Activated naive CD4-positive, alpha-beta T cell treated with anti-CD3 and anti-CD28 coated beads, Interleukin-2, amount 50 U/mL, for 24 hours (primary cell): Measurements from ENCODE around the gene TOGARAM2.
A peak's percentile ranks its signal among the peaks of the same experiment; 100 is the strongest.

Experiments
- H3K27ac Mint-ChIP-seq: one replicate; pipeline ENCODE4 v1.8.0; 2021; ENCODE audit warnings: mild to moderate bottlenecking, mixed read lengths
- H3K27me3 Mint-ChIP-seq: one replicate; pipeline ENCODE4 v1.8.0; 2021; ENCODE audit warnings: mixed read lengths
- H3K36me3 Mint-ChIP-seq: one replicate; pipeline ENCODE4 v1.8.0; 2021; ENCODE audit warnings: mixed read lengths
- H3K4me1 Mint-ChIP-seq: one replicate; pipeline ENCODE4 v1.8.0; 2021; ENCODE audit warnings: mixed read lengths
- H3K4me3 Mint-ChIP-seq: one replicate; pipeline ENCODE4 v1.8.0; 2021; ENCODE audit warnings: mild to moderate bottlenecking, mixed read lengths
- H3K9me3 Mint-ChIP-seq: one replicate; pipeline ENCODE4 v1.8.0; 2021; ENCODE audit warnings: mixed read lengths

Gene TOGARAM2

DNA sequence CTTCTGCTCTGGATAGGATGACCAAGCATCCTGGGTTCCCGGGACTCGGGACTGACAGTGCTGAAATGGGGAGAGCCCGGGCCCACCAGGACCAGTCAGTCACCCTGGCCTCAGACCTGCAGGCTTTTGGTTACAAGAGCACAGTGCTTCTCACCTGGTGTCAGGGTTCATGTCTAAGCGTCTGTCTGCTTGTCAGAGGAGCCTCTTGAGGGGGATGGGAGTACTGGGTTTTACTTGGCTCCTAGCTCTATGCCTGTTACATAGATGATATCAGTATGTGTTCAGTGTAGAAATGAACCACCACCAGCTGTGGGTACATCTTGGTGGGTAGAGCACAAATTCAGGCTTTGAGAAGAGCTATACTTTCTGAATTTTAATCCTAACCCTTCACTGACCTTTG, 63.4 kb downstream of the TOGARAM2 start:
- Mint-ChIP-seq H3K27me3 (no peaks in the 10 kb centered on the region), H3K36me3 (no peaks in the 10 kb centered on the region), H3K9me3 (no peaks in the 10 kb centered on the region), H3K27ac (no peak overlapping the region), H3K4me1 (no peaks in the 10 kb centered on the region), H3K4me3 (no peak overlapping the region)

DNA sequence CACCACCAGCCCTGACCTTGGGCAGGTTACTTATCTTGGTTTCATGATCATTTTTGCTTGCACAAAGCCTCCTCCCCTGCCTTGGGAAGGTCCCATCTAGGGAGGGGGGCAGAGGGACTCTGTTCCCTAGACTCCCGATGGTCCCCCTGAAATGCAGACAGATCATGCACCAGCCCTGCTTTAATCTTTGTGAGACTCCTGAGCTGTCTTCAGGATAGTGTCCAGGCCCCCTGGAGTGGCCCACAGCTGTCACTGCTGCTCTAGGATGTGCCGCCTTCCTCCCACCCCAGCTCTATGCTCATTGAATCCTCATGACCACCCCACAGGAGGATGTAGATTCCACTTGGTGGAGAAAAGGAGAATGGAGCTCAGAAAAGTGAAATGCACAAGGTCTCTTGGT, 65.2 kb downstream of the TOGARAM2 start:
- Mint-ChIP-seq H3K27me3 (no peaks in the 10 kb centered on the region), H3K9me3 (no peaks in the 10 kb centered on the region), H3K4me3 (no peak overlapping the region), H3K27ac (no peak overlapping the region), H3K4me1 (no peaks in the 10 kb centered on the region), H3K36me3 (no peaks in the 10 kb centered on the region)

DNA sequence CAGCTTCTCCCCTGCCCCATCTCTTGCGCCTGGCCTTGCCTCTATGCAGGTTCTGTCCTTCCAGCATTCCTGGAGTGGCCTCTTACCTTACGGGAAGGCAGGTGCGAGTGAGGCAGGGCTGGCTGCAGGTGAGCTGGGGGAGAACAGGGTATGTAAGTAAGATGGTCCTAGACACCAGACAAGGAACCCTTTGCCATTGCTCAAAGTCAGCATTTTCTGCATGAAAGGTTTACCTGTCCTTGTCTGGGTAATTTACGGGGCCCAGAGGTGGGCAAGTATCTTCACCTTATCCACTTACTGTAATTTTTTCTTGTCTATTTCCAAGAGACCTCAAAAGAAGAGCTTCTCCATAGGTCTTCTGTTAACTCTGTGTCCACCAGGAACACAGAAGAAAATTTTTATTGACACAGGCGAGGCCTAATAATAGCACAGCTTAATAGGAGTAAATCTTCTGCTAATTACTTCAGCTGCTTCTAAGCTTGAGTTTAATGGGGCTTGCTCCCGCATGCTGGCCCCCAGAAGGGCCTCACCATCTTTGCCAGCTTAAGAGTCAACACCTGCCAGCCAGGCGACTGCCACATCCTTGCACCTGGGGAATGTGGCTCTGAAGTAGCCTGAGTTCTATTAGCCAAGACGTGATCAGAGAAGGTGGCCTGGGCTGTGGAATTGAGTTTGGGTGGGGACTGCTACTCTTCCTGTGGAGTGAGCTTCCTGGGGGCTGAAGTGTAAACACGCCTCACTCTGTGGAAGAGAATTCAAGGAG, 66.2 kb downstream of the TOGARAM2 start:
- H3K9me3 Mint-ChIP-seq, result no peaks in the 10 kb centered on the region
- no peaks in the 10 kb centered on the region for H3K36me3 Mint-ChIP-seq
- no peak overlapping the region for H3K4me3 Mint-ChIP-seq
- H3K4me1 Mint-ChIP-seq, result no peaks in the 10 kb centered on the region
- H3K27me3 Mint-ChIP-seq, result no peaks in the 10 kb centered on the region
- no peak overlapping the region for H3K27ac Mint-ChIP-seq

DNA sequence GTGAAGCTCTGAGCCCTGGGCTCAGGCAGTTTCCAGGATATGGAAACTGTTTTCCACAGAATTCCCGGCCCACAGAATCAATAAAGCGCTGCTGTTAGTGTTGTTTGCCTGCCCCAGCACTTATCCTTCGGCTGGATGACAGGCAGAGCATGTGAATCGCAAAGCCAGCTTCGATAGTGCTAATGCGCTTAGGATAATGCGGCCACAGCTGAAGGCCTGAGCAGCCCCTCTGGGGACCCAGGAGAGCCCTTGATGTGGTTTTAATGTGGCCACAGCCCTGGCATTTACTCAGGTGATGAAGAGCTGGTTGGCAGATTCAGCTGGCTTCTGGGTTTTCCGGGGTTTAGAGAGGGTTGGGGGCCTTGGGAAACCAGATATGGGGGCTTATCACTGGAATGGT, 69.5 kb downstream of the TOGARAM2 start:
- no peaks in the 10 kb centered on the region for H3K9me3 Mint-ChIP-seq
- no peak overlapping the region for H3K4me3 Mint-ChIP-seq

GRCh38 chr2:29051730-29052129, 70.6 kb downstream of the TOGARAM2 start:
- Mint-ChIP-seq H3K4me1 (no peaks in the 10 kb centered on the region), H3K27ac (no peak overlapping the region), H3K9me3 (no peaks in the 10 kb centered on the region), H3K4me3 (no peak overlapping the region), H3K27me3 (no peaks in the 10 kb centered on the region), H3K36me3 (no peaks in the 10 kb centered on the region)

More for the DNA sequence above, 69.5 kb downstream of the TOGARAM2 start:
- Mint-ChIP-seq H3K4me1 (no peaks in the 10 kb centered on the region), H3K36me3 (no peaks in the 10 kb centered on the region), H3K27me3 (no peaks in the 10 kb centered on the region), H3K27ac (no peak overlapping the region)

DNA sequence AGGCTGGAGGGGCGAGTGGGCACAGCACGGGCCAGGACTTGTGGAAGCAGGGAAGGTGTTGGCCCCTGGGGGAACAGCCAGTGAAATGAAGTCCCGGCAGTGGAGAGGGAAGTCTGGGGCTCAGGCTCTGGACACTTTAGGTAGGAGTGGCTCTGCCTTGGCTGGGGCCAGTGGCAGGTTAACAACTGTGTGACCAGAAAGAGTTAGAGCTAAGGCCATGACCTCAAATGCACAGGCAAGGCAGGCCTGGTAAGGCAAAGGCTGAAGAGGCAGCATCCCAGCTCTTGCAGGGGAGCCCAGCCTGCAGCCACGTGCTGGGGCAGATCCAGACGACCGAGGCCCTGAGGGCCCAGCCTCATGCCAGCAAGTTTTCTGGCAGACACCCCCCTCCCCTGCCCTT, 71.7 kb downstream of the TOGARAM2 start:
- Mint-ChIP-seq H3K36me3 (no peaks in the 10 kb centered on the region), H3K27me3 (no peaks in the 10 kb centered on the region), H3K9me3 (no peaks in the 10 kb centered on the region), H3K4me1 (no peaks in the 10 kb centered on the region), H3K4me3 (no peak overlapping the region), H3K27ac (no peak overlapping the region)

DNA sequence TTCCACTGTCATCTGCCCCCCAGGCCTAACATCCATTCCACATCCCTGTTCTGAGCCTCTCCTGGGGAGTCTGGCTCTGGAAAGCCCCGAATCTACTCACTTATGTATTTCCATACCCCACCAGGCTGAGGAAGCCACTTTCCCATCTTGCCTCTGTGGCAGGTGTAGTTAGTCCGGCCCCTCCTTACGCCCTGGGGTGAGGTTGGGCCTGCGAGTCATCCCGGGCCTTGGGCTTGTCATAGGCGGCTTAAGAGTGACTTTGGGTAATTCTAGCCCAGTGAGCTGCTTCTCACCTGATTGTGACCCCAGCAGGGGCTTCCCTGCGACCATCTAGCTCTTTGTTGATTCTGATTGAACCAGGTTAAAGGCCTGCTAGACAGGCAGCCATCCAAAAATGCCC, 72.1 kb downstream of the TOGARAM2 start:
- Mint-ChIP-seq H3K4me1 (no peaks in the 10 kb centered on the region), H3K9me3 (no peaks in the 10 kb centered on the region), H3K36me3 (no peaks in the 10 kb centered on the region), H3K27me3 (no peaks in the 10 kb centered on the region), H3K4me3 (no peak overlapping the region), H3K27ac (no peak overlapping the region)

DNA sequence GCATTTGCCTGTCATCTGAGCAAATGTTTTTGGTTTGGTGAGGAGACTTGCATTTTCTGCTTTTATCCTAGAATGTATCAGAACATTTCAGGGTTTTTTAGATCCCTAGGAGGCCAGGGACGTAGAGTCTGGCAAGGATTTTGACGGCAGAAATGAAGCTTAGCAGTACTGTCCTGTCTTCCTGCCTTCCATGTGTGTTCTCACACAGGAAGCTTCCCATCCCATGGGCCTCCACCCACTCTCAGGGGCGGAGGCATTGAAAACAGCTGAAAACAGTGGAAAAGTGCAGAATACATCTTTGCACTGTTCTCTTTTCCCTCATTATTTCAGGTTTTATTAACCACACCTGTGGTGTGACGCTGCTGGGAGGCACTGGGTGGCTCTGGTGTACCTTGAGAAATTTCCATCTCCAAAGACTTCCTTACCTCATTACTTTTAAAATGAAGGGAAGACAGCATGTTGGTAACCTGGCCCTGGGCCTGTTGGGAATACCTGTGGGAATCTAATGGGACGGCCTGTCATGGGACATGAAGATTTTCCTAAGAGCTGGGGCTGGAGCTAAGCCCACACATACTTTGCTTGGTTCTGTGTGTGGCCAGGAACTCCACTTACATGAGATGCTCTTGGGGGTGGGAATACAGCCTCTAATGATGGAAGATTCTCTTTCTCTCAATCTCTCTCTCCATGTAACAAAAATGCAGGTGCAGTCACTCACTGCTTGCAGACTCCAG, 72.7 kb downstream of the TOGARAM2 start:
- no peaks in the 10 kb centered on the region for H3K4me1 Mint-ChIP-seq
- H3K27me3 Mint-ChIP-seq, result no peaks in the 10 kb centered on the region
- H3K36me3 Mint-ChIP-seq, result no peaks in the 10 kb centered on the region
- no peak overlapping the region for H3K27ac Mint-ChIP-seq
- no peaks in the 10 kb centered on the region for H3K9me3 Mint-ChIP-seq
- H3K4me3 Mint-ChIP-seq, result no peak overlapping the region

DNA sequence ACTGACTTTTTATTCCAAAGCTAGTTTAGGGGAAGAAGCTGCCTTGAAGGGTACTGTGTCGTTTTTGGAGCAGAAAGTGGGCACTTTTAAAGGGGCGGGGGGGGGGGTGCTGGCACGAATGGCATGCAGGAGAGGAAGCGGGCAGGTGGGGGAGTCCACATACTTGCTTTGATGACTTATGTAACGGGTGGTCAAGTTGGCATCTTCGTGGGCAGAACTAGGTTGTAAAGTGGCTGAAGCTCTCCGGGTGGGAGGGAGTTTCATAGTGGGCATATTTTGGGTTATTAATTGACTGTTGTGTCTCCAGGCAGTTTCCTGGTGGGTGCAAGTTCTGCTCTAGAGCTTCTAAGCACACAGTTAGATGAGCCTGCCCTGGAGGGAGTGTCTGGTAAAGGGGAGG, 73.3 kb downstream of the TOGARAM2 start:
- Mint-ChIP-seq H3K27ac (no peak overlapping the region), H3K9me3 (no peaks in the 10 kb centered on the region), H3K4me3 (no peak overlapping the region), H3K4me1 (peaks cover 2% of the 10 kb centered on the region), H3K27me3 (no peaks in the 10 kb centered on the region), H3K36me3 (no peaks in the 10 kb centered on the region)

- no peaks in the 10 kb centered on the region for H3K27me3 Mint-ChIP-seq
- H3K27ac Mint-ChIP-seq, result no peak overlapping the region
- no peak overlapping the region for H3K4me3 Mint-ChIP-seq
- no peaks in the 10 kb centered on the region for H3K36me3 Mint-ChIP-seq
- no peaks in the 10 kb centered on the region for H3K9me3 Mint-ChIP-seq
- H3K4me1 Mint-ChIP-seq, result peaks cover 12% of the 10 kb centered on the region
Measured at GRCh38 chr2:29055601-29056000, 74.5 kb downstream of the TOGARAM2 start.

DNA sequence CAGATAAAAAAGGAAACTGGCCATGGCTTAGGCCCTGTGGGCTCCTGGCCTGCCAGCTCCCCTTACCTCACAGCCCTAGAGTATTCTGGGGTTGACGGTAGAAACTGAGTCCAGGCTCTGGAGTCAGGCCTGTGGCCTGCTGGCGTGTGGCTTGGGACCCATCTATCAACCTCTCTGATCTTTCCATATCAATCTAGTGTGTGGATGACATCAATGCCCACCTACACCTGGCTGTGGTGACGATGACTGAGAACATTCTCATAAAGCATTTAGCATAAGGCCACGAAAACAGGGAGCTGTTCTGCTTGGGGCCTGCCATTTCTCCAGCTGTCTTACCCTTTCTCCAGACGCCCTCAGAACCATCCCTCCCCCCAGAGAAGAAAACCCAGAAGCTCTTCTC, 75.4 kb downstream of the TOGARAM2 start:
- no peak overlapping the region for H3K27ac Mint-ChIP-seq
- H3K36me3 Mint-ChIP-seq, result no peaks in the 10 kb centered on the region
- H3K9me3 Mint-ChIP-seq, result no peaks in the 10 kb centered on the region
- peaks cover 12% of the 10 kb centered on the region for H3K4me1 Mint-ChIP-seq
- no peak overlapping the region for H3K4me3 Mint-ChIP-seq
- no peaks in the 10 kb centered on the region for H3K27me3 Mint-ChIP-seq

DNA sequence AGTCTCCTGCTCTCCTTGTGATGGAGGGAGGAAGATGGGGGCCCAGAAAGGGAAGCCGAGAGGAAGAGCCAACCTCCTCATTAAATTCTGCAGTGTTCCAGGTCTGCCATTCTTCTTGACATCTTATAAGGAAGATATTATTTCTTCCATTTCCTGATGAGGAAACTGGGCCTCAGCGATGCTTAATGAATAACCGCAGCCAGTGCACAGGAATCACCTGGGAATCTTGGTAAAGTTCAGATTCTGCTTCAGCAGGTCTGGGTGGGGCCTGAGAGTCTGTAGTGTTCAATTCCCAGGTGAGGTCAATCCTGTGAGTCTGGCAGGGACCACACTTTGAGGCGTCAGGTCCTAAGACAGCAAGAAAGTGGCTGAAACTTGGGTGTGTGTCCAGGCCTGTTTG, 75.9 kb downstream of the TOGARAM2 start:
- no peak overlapping the region for H3K4me3 Mint-ChIP-seq
- H3K27me3 Mint-ChIP-seq, result no peaks in the 10 kb centered on the region
- H3K4me1 Mint-ChIP-seq, result peaks cover 12% of the 10 kb centered on the region
- H3K9me3 Mint-ChIP-seq, result no peaks in the 10 kb centered on the region
- H3K27ac Mint-ChIP-seq, result no peak overlapping the region
- H3K36me3 Mint-ChIP-seq, result no peaks in the 10 kb centered on the region

- Mint-ChIP-seq H3K27ac (peak overlapping the region; percentile 78), H3K27me3 (no peaks in the 10 kb centered on the region), H3K9me3 (no peaks in the 10 kb centered on the region), H3K4me3 (no peak overlapping the region), H3K36me3 (no peaks in the 10 kb centered on the region), H3K4me1 (peaks cover 12% of the 10 kb centered on the region)
Measured at GRCh38 chr2:29059624-29060023, 78.5 kb downstream of the TOGARAM2 start.

GRCh38 chr2:29060441-29060840, 79.3 kb downstream of the TOGARAM2 start:
- no peak overlapping the region for H3K4me3 Mint-ChIP-seq
- no peak overlapping the region for H3K27ac Mint-ChIP-seq
- peaks cover 12% of the 10 kb centered on the region for H3K4me1 Mint-ChIP-seq
- no peaks in the 10 kb centered on the region for H3K27me3 Mint-ChIP-seq
- H3K36me3 Mint-ChIP-seq, result no peaks in the 10 kb centered on the region
- H3K9me3 Mint-ChIP-seq, result no peaks in the 10 kb centered on the region

DNA sequence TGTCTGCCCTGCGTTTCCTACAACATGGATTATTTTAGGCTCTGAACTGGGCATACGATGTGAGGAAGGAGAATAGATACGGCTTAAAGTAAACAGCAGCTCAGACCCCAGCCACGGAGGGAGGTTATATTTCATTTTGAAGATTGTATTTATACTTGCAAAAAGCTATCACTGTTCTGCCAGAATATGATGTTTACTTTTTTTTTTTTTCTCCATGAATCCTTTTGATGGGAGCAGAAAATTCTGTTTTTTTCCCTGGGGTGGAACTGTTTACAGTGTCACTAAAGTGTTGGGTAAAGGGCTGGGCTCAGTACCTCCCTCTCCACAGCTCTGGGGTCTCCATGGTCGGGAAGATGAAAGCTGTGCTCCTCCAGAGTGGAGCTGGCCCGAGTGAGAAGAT, 80.1 kb downstream of the TOGARAM2 start:
- no peak overlapping the region for H3K4me3 Mint-ChIP-seq
- no peaks in the 10 kb centered on the region for H3K9me3 Mint-ChIP-seq
- peaks cover 12% of the 10 kb centered on the region for H3K4me1 Mint-ChIP-seq
- no peaks in the 10 kb centered on the region for H3K27me3 Mint-ChIP-seq
- no peaks in the 10 kb centered on the region for H3K36me3 Mint-ChIP-seq
- no peak overlapping the region for H3K27ac Mint-ChIP-seq

DNA sequence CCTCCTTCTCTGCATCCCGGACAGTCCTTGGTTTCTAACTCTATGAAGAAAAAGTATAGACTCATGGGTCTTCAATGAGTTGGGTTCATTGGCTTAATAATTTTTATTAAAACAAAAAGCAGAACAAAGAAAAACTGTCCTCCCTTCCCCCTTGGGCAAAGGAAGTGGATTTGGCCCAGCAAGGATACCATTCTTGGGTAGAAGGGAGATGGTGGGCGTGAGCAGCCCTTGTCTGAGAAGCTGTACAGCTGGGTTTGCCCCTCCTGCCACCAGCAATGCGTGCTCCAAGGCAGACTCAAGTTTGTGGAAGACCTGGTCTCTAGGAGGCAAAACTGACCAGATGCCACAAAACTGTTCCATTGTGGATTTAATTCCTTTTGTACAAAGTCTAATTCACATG, 80.5 kb downstream of the TOGARAM2 start:
- Mint-ChIP-seq H3K36me3 (no peaks in the 10 kb centered on the region), H3K9me3 (no peaks in the 10 kb centered on the region), H3K27me3 (no peaks in the 10 kb centered on the region), H3K4me3 (no peak overlapping the region), H3K27ac (no peak overlapping the region), H3K4me1 (peaks cover 12% of the 10 kb centered on the region)
